H9 (cell line): ENCODE results near the gene TCFL5. TPM values are rescaled to one million over a fixed set of nuclear protein-coding genes. Genes with fewer than 3 reads are reported as not detected.

Source experiments
- DNase-seq: peaks from one replicate; pipeline ENCODE4 v3.0.0-alpha.2; 2017
- H2AFZ ChIP-seq: one replicate; pipeline ENCODE4 v1.6.1; 2013; ENCODE audit warnings: mild to moderate bottlenecking, low read length, control low read depth, moderate library complexity
- H2AK5ac ChIP-seq: 2 replicates; pipeline ENCODE4 v1.6.1; 2013; ENCODE audit warnings: low read length, control low read depth, mixed read lengths; ENCODE audit not compliant: insufficient read length
- H2BK120ac ChIP-seq: one replicate; pipeline ENCODE4 v1.6.1; 2013; ENCODE audit warnings: low read depth, mild to moderate bottlenecking, low read length, control low read depth, inconsistent platforms; ENCODE audit not compliant: poor library complexity, severe bottlenecking
- H2BK12ac ChIP-seq: 2 replicates; pipeline ENCODE4 v1.6.1; 2013; ENCODE audit warnings: low read length, control low read depth, mixed read lengths, low read depth; ENCODE audit not compliant: insufficient read length
- H2BK15ac ChIP-seq: 2 replicates; pipeline ENCODE4 v1.6.1; 2013; ENCODE audit warnings: low read depth, low read length, control low read depth
- H2BK20ac ChIP-seq: one replicate; pipeline ENCODE4 v1.6.1; 2013; ENCODE audit warnings: low read depth, mild to moderate bottlenecking, low read length, control low read depth, inconsistent platforms; ENCODE audit not compliant: poor library complexity, severe bottlenecking
- H2BK5ac ChIP-seq: 2 replicates; pipeline ENCODE4 v1.6.1; 2013; ENCODE audit warnings: low read length, control low read depth, mixed read lengths; ENCODE audit not compliant: insufficient read length
- H3K14ac ChIP-seq: 2 replicates; pipeline ENCODE4 v1.6.1; 2013; ENCODE audit warnings: low read length, control low read depth; ENCODE audit not compliant: insufficient read depth
- H3K18ac ChIP-seq: 2 replicates; pipeline ENCODE4 v1.6.1; 2013; ENCODE audit warnings: low read depth, mild to moderate bottlenecking, mixed read lengths, low read length, control low read depth; ENCODE audit not compliant: insufficient read length
- H3K23ac ChIP-seq: 2 replicates; pipeline ENCODE4 v1.6.1; 2013; ENCODE audit warnings: low read length, control low read depth, mixed read lengths, low read depth; ENCODE audit not compliant: insufficient read length
- H3K23me2 ChIP-seq: 2 replicates; pipeline ENCODE4 v1.6.1; 2013; ENCODE audit warnings: low read depth, mild to moderate bottlenecking, mixed read lengths, low read length, control low read depth; ENCODE audit not compliant: insufficient read length, poor library complexity, severe bottlenecking
- H3K27ac ChIP-seq: 2 replicates; pipeline ENCODE4 v1.5.1; 2013; ENCODE audit warnings: low read length, control low read depth, mixed read lengths, low read depth; ENCODE audit not compliant: insufficient read length
- H3K27me3 ChIP-seq: 2 replicates; pipeline ENCODE4 v1.6.1; 2013; ENCODE audit warnings: low read length, control low read depth, inconsistent platforms; ENCODE audit not compliant: insufficient read depth
- H3K4ac ChIP-seq: 2 replicates; pipeline ENCODE4 v1.6.1; 2013; ENCODE audit warnings: low read depth, mild to moderate bottlenecking, control low read depth, inconsistent platforms, low read length, moderate library complexity
- H3K4me1 ChIP-seq: 2 replicates; pipeline ENCODE4 v1.6.1; 2013; ENCODE audit warnings: low read length, control low read depth, inconsistent platforms; ENCODE audit not compliant: insufficient read depth
- H3K4me2 ChIP-seq: 2 replicates; pipeline ENCODE4 v1.6.1; 2013; ENCODE audit warnings: low read length, control low read depth, mixed read lengths; ENCODE audit not compliant: insufficient read length, insufficient read depth
- H3K56ac ChIP-seq: 2 replicates; pipeline ENCODE4 v1.6.1; 2013; ENCODE audit warnings: low read depth, mild to moderate bottlenecking, mixed read lengths, low read length, control low read depth; ENCODE audit not compliant: insufficient read length
- H3K79me1 ChIP-seq: 2 replicates; pipeline ENCODE4 v1.6.1; 2013; ENCODE audit warnings: low read depth, mild to moderate bottlenecking, moderate library complexity, low read length, control low read depth, inconsistent platforms; ENCODE audit not compliant: insufficient read depth, poor library complexity, severe bottlenecking
- H3K79me2 ChIP-seq: 2 replicates; pipeline ENCODE4 v1.6.1; 2013; ENCODE audit warnings: low read length, control low read depth, inconsistent platforms; ENCODE audit not compliant: insufficient read depth
- H3K9ac ChIP-seq: 2 replicates; pipeline ENCODE4 v1.6.1; 2013; ENCODE audit warnings: low read length, control low read depth, mixed read lengths; ENCODE audit not compliant: insufficient read length; ENCODE audit errors: extremely low read depth
- H3K9me3 ChIP-seq: one replicate; pipeline ENCODE4 v1.6.1; 2013; ENCODE audit warnings: low read depth, low read length, inconsistent platforms; ENCODE audit not compliant: control insufficient read depth
- H3T11ph ChIP-seq: one replicate; pipeline ENCODE4 v1.6.1; 2013; ENCODE audit warnings: mild to moderate bottlenecking, low read length, control low read depth, inconsistent platforms
- H4K20me1 ChIP-seq: one replicate; pipeline ENCODE4 v1.6.1; 2013; ENCODE audit not compliant: control insufficient read depth, insufficient read length, insufficient read depth
- H4K5ac ChIP-seq: 2 replicates; pipeline ENCODE4 v1.6.1; 2013; ENCODE audit warnings: low read depth, mild to moderate bottlenecking, mixed read lengths, low read length, control low read depth; ENCODE audit not compliant: insufficient read length
- H4K8ac ChIP-seq: replicated peaks from 2 replicates; pipeline ENCODE4 v1.6.1; 2013; ENCODE audit warnings: low read length, control low read depth, mixed read lengths, low read depth; ENCODE audit not compliant: insufficient read length
- H4K91ac ChIP-seq: 2 replicates; pipeline ENCODE4 v1.6.1; 2013; ENCODE audit warnings: low read depth, mild to moderate bottlenecking, moderate library complexity, mixed read lengths, low read length, control low read depth; ENCODE audit not compliant: insufficient read length
- H3K27ac Mint-ChIP-seq, 3 experiments: 2 replicates in 2 of 3; 3 replicates in 1 of 3; pipeline ENCODE4 v1.8.0; 2020 to 2021; ENCODE audit warnings: mixed read lengths in 3 of 3, mild to moderate bottlenecking in 1 of 3, moderate library complexity in 1 of 3
- H3K27me3 Mint-ChIP-seq: 2 replicates; pipeline ENCODE4 v1.8.0; 2021; ENCODE audit warnings: low read depth, mild to moderate bottlenecking, moderate library complexity, mixed read lengths
- H3K36me3 Mint-ChIP-seq, 3 experiments: 2 replicates in 2 of 3; 3 replicates in 1 of 3; pipeline ENCODE4 v1.8.0; 2020 to 2021; ENCODE audit warnings: low read depth in 3 of 3, mixed read lengths in 3 of 3; ENCODE audit not compliant: insufficient read depth in 1 of 3
- H3K4me1 Mint-ChIP-seq, 2 experiments: 2 replicates each; pipeline ENCODE4 v1.8.0; 2020; ENCODE audit warnings: mixed read lengths in 2 of 2
- H3K4me3 Mint-ChIP-seq, 2 experiments: 2 replicates in 1 of 2; 3 replicates in 1 of 2; pipeline ENCODE4 v1.8.0; 2020 to 2021; ENCODE audit warnings: mild to moderate bottlenecking in 2 of 2, mixed read lengths in 2 of 2, moderate library complexity in 1 of 2
- H3K9me3 Mint-ChIP-seq, 2 experiments: 2 replicates in 1 of 2; 3 replicates in 1 of 2; pipeline ENCODE4 v1.8.0; 2020; ENCODE audit warnings: mild to moderate bottlenecking in 2 of 2, mixed read lengths in 2 of 2, moderate library complexity in 1 of 2
- WGBS: extraction: QIAGEN DNeasy Blood & Tissue Kit; methylation state at CpG from one replicate; pipeline ENCODE4 v1.1.7; 2013; ENCODE audit warnings: missing lambda C conversion rate, low lambda C conversion rate, mixed read lengths; ENCODE audit not compliant: insufficient read length; ENCODE audit errors: extremely low coverage; 5-methylcytosine and 5-hydroxymethylcytosine counted together
- total RNA-seq: library from RNA; stranded (reverse); gene quantifications from 2 replicates; pipeline ENCODE4 v1.2.1, GENCODE V29; 2021
- TF ChIP-seq, protein P1 (sequence below): fragments of 200-600 bp; sonication (generic); conservative IDR thresholded peaks from 3 replicates; pipeline ENCODE4 v1.8.0; 2021; ENCODE audit warnings: antibody characterized with exemption, mild to moderate bottlenecking

Gene TCFL5
- total RNA-seq, 1 experiment from 2014 or later: 16.4 TPM

DNA sequence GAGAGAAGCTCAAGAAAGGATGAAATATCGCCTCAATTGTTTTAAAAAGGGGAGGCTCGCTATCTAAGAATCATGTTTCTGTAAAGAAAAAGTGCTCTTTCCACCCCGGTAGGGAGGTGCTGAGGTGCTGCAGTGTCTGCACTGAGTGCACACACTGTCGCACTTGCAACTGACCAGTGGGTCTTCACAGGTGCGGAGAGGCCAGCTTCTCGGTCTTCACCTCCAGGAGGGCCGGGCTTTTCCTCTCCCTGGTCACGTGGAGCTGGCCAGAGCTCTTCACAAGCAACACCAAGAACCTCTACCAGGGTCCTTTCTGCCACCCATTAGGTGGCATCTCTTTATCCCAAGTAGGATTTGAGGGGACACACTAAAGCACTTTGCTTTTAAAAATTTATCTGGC is 27.8 kb upstream of the TCFL5 start:
- TF ChIP-seq, protein P1, sequence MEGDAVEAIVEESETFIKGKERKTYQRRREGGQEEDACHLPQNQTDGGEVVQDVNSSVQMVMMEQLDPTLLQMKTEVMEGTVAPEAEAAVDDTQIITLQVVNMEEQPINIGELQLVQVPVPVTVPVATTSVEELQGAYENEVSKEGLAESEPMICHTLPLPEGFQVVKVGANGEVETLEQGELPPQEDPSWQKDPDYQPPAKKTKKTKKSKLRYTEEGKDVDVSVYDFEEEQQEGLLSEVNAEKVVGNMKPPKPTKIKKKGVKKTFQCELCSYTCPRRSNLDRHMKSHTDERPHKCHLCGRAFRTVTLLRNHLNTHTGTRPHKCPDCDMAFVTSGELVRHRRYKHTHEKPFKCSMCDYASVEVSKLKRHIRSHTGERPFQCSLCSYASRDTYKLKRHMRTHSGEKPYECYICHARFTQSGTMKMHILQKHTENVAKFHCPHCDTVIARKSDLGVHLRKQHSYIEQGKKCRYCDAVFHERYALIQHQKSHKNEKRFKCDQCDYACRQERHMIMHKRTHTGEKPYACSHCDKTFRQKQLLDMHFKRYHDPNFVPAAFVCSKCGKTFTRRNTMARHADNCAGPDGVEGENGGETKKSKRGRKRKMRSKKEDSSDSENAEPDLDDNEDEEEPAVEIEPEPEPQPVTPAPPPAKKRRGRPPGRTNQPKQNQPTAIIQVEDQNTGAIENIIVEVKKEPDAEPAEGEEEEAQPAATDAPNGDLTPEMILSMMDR: no peak
- no peaks in the 10 kb centered on the region for H3K79me2 ChIP-seq
- H3K79me1 ChIP-seq: no peaks in the 10 kb centered on the region
- DNase-seq: no peak
- H3K56ac ChIP-seq: no peak overlapping the region
- WGBS: no CpG with 5 or more reads among the region's 8 CpGs
- no peaks in the 10 kb centered on the region for H4K20me1 ChIP-seq
- H3K23me2 ChIP-seq: no peaks in the 10 kb centered on the region
- H4K8ac ChIP-seq: no peak overlapping the region
- Mint-ChIP-seq H3K4me3 (no peak overlapping the region), H3K4me1 (peaks cover 18 to 21% of the 10 kb centered on the region in 2 experiments), H3K27me3 (no peaks in the 10 kb centered on the region), H3K27ac (no peak overlapping the region), H3K36me3 (peaks cover 67 to 95% (median 69%) of the 10 kb centered on the region in 3 experiments), H3K9me3 (no peaks in the 10 kb centered on the region)
- H3K4me1 ChIP-seq: no peaks in the 10 kb centered on the region; the same call in 1 of the 2 replicates
- H3K23ac ChIP-seq: no peak overlapping the region
- no peak overlapping the region for H3K18ac ChIP-seq
- H3T11ph ChIP-seq: no peak overlapping the region
- H2AK5ac ChIP-seq: no peak overlapping the region
- no peak overlapping the region for H2BK15ac ChIP-seq
- H3K4me2 ChIP-seq: no peak overlapping the region
- H3K14ac ChIP-seq: no peak overlapping the region
- no peak overlapping the region for H3K4ac ChIP-seq
- no peaks in the 10 kb centered on the region for H3K9me3 ChIP-seq
- H3K27me3 ChIP-seq: no peaks in the 10 kb centered on the region
- H2BK120ac ChIP-seq: no peak overlapping the region
- H3K9ac ChIP-seq: no peak overlapping the region
- H2AFZ ChIP-seq: no peak overlapping the region
- H4K91ac ChIP-seq: no peak overlapping the region
- no peak overlapping the region for H3K27ac ChIP-seq
- no peak overlapping the region for H2BK20ac ChIP-seq
- no peak overlapping the region for H2BK12ac ChIP-seq
- no peak overlapping the region for H2BK5ac ChIP-seq
- no peak overlapping the region for H4K5ac ChIP-seq
